KMS-11 (cell line): ENCODE results near the gene IL17RA.

ENCODE experiments used
- H2AFZ ChIP-seq: fragments of 200-600 bp; sonication (generic); 2 replicates; pipeline ENCODE4 v1.6.1; 2016; ENCODE audit warnings: antibody characterized with exemption, mixed run types, low read depth
- H3K27ac ChIP-seq: fragments of 200-600 bp; sonication (generic); 2 replicates; pipeline ENCODE4 v1.6.1; 2016; ENCODE audit warnings: mild to moderate bottlenecking, mixed run types
- H3K27me3 ChIP-seq: fragments of 200-600 bp; sonication (generic); 2 replicates; pipeline ENCODE4 v1.6.1; 2017; ENCODE audit warnings: mild to moderate bottlenecking, low read depth, mixed run types, moderate library complexity; ENCODE audit not compliant: insufficient read depth
- H3K36me3 ChIP-seq: fragments of 200-600 bp; sonication (generic); 2 replicates; pipeline ENCODE4 v1.6.1; 2017; ENCODE audit warnings: mild to moderate bottlenecking, mixed run types; ENCODE audit not compliant: insufficient read depth
- H3K4me1 ChIP-seq: fragments of 200-600 bp; sonication (generic); 2 replicates; pipeline ENCODE4 v1.6.1; 2016; ENCODE audit warnings: mild to moderate bottlenecking, low read depth, mixed run types; ENCODE audit not compliant: poor library complexity, severe bottlenecking
- H3K4me2 ChIP-seq: fragments of 200-600 bp; sonication (generic); 2 replicates; pipeline ENCODE4 v1.7.0; 2016; ENCODE audit warnings: mild to moderate bottlenecking, mixed run types
- H3K4me3 ChIP-seq: fragments of 200-600 bp; sonication (generic); IDR thresholded peaks from 2 replicates; pipeline ENCODE4 v1.6.1; 2017; ENCODE audit warnings: low read depth, low read length, mixed read lengths; ENCODE audit not compliant: insufficient read depth
- H3K79me2 ChIP-seq: fragments of 200-600 bp; sonication (generic); 2 replicates; pipeline ENCODE4 v1.6.1; 2016; ENCODE audit warnings: low read depth, mixed run types; ENCODE audit not compliant: insufficient read depth
- H3K9ac ChIP-seq: fragments of 200-600 bp; sonication (generic); 2 replicates; pipeline ENCODE4 v1.6.1; 2016; ENCODE audit warnings: mild to moderate bottlenecking, mixed run types
- H4K20me1 ChIP-seq: fragments of 200-600 bp; sonication (generic); 2 replicates; pipeline ENCODE4 v1.6.1; 2016; ENCODE audit warnings: mild to moderate bottlenecking, mixed run types; ENCODE audit not compliant: insufficient read depth
- TF ChIP-seq, protein P1 (sequence below): fragments of 200-600 bp; sonication (generic); conservative IDR thresholded peaks from 2 replicates; pipeline ENCODE4 v1.6.1; 2017; ENCODE audit warnings: low read depth, mild to moderate bottlenecking, antibody characterized with exemption, low read length, moderate library complexity, mixed read lengths

Gene IL17RA

DNA sequence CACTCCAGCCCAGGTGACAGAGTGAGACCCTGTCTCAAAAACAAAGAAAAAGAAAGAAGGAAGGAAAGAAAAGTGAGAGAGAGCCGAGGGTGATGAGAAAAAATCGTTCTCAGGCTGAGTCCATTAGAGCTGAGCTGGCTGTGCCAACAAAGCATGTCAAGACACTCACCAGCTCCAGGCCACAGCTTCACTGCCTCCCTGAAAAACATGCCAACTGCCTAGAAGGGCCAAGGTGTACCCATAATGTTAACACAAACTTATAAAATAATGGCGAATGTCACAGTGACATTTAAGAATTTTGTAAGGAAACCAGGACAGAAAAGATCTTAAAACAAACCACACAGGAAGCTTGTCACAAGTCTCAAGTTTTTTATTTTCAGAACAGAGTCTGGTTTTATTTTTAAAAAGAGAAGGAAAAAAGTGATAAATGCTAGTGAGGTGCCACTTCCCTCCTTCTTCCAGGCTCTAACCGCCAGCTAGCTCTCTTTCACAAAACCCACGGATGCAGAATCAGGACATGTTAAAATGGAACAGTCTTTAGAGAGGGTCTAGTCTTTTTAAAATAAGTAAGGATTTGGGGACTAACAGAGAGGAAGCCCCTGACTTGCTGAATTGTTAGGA is 31.3 kb downstream of the IL17RA start:
- H3K4me3 ChIP-seq: no peak overlapping the region
- no peaks in the 10 kb centered on the region for H3K36me3 ChIP-seq
- TF ChIP-seq, protein P1, sequence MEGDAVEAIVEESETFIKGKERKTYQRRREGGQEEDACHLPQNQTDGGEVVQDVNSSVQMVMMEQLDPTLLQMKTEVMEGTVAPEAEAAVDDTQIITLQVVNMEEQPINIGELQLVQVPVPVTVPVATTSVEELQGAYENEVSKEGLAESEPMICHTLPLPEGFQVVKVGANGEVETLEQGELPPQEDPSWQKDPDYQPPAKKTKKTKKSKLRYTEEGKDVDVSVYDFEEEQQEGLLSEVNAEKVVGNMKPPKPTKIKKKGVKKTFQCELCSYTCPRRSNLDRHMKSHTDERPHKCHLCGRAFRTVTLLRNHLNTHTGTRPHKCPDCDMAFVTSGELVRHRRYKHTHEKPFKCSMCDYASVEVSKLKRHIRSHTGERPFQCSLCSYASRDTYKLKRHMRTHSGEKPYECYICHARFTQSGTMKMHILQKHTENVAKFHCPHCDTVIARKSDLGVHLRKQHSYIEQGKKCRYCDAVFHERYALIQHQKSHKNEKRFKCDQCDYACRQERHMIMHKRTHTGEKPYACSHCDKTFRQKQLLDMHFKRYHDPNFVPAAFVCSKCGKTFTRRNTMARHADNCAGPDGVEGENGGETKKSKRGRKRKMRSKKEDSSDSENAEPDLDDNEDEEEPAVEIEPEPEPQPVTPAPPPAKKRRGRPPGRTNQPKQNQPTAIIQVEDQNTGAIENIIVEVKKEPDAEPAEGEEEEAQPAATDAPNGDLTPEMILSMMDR: no peak
- peaks cover 10% of the 10 kb centered on the region for H3K4me1 ChIP-seq
- no peaks in the 10 kb centered on the region for H3K27me3 ChIP-seq
- H2AFZ ChIP-seq: no peak overlapping the region
- no peak overlapping the region for H3K4me2 ChIP-seq
- H4K20me1 ChIP-seq: no peaks in the 10 kb centered on the region
- H3K9ac ChIP-seq: no peak overlapping the region
- H3K27ac ChIP-seq: no peak overlapping the region
- no peaks in the 10 kb centered on the region for H3K79me2 ChIP-seq

DNA sequence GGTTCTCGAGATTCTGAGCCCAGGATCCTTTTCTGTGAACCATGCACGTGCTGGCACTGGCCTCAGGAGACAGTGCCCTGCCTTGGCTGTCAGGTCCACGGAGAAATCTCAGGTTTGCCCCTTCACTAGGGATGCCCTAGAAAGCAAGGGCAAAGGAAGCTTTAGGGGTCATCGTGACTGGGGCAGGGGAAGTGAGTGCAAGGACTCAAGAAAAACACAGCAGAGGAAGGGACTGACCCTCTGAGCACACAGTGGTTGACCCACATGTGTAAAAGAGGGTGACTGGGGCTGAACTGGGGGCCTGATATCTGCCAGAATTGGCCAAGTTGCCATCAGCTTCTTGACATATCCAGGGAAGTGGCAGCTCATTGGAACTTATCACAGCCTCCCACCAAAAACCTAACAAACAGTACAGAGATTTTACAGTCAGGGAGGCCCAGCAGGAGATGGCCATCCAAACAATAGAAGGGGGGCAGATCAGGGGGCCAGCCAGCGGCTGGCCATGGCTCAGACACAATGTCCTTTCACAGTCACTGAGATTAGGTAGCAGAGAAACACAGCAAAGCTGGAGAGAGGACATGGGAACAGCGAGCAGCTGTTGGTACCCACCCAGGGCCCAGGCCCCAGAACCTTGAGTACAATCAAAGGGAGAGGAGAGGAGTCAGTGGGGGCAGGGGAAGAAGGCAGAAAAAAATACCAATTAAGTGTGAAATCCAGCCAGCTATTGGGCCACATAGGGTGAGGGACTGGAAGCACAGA is 32.0 kb downstream of the IL17RA start:
- H3K79me2 ChIP-seq: no peaks in the 10 kb centered on the region
- peaks cover 10% of the 10 kb centered on the region for H3K4me1 ChIP-seq
- TF ChIP-seq, protein P1: no peak
- H3K27me3 ChIP-seq: no peaks in the 10 kb centered on the region
- H3K4me2 ChIP-seq: no peak overlapping the region
- H3K9ac ChIP-seq: no peak overlapping the region
- no peaks in the 10 kb centered on the region for H4K20me1 ChIP-seq
- no peak overlapping the region for H3K4me3 ChIP-seq
- no peak overlapping the region for H2AFZ ChIP-seq
- no peaks in the 10 kb centered on the region for H3K36me3 ChIP-seq
- no peak overlapping the region for H3K27ac ChIP-seq

DNA sequence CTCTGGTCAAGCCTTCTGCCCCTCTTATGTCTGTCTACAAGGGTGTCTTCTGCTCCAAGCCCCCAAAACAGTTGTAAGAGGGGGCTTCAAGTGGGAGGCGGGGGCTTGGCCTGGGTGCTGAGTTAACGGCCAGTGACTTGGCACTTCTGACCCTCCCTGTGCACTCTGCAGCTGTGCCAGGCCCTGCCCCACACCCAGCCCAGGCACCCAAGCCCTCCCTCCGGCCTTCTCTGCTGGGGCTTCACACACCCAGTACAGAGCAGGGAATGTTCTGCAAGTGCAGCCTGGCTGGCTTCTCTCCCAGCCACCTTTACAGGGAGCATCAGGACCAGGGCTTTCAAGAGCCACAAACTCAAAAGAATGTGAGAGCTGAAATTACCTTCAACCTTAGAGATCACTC is 32.6 kb downstream of the IL17RA start:
- H3K4me3 ChIP-seq: no peak overlapping the region
- no peak overlapping the region for H3K4me2 ChIP-seq
- no peak overlapping the region for H3K27ac ChIP-seq

DNA sequence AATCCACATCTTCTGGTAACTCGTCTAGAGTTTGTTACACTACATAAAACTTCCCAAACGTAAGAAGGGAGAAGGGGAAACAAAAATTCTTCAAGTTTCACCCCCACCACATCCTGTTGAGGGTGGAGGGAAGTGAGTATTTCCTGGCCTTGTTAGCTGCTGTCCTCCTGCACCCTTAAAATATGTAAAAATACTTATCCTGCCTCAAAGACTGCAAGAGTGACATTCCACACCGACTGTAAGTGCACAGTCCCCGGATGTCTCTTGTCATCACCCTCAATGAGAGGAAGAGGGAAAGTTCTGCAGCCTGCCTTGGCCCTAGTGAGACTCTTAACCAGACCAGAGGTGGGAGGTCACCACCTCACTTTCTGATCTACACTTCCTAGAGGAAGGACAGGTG is 33.1 kb downstream of the IL17RA start:
- Histone ChIP-seq H3K4me2 (no peak overlapping the region), H3K27ac (no peak overlapping the region)

More for the DNA sequence above, 32.6 kb downstream of the IL17RA start:
- H3K27me3 ChIP-seq: no peaks in the 10 kb centered on the region
- H3K79me2 ChIP-seq: no peaks in the 10 kb centered on the region
- TF ChIP-seq, protein P1: no peak
- no peaks in the 10 kb centered on the region for H3K36me3 ChIP-seq
- H2AFZ ChIP-seq: no peak overlapping the region
- H3K9ac ChIP-seq: no peak overlapping the region
- H4K20me1 ChIP-seq: no peaks in the 10 kb centered on the region
- H3K4me1 ChIP-seq: peaks cover 10% of the 10 kb centered on the region

More for the DNA sequence above, 33.1 kb downstream of the IL17RA start:
- Histone ChIP-seq H3K4me1 (peaks cover 10% of the 10 kb centered on the region), H4K20me1 (no peaks in the 10 kb centered on the region), H3K36me3 (no peaks in the 10 kb centered on the region), H2AFZ (no peak overlapping the region), H3K27me3 (no peaks in the 10 kb centered on the region), H3K4me3 (no peak overlapping the region), H3K79me2 (no peaks in the 10 kb centered on the region), H3K9ac (no peak overlapping the region)
- TF ChIP-seq, protein P1: no peak
